Liver (tissue), 9 donors: ENCODE results near the gene RTL3. TPM values are rescaled to one million over a fixed set of nuclear protein-coding genes. Genes with fewer than 3 reads are reported as not detected.

ENCODE experiments used
- DNase-seq: peaks from one replicate; pipeline ENCODE4 v3.0.0-alpha.2; 2017; ENCODE audit warnings: low spot score
- H3K27ac ChIP-seq, 2 donors: one replicate each; pipeline ENCODE4 v1.7.0; 2013; ENCODE audit warnings: inconsistent platforms in 2 of 2, low read length in 2 of 2, control low read depth in 1 of 2, low read depth in 1 of 2, mild to moderate bottlenecking in 1 of 2
- H3K27me3 ChIP-seq, 4 donors: one replicate each; pipeline versions ENCODE4 v1.6.1 to v1.7.0; 2013; ENCODE audit warnings: low read length in 3 of 4, inconsistent platforms in 1 of 4, mild to moderate bottlenecking in 1 of 4, moderate library complexity in 1 of 4; ENCODE audit not compliant: control insufficient read depth in 4 of 4, insufficient read depth in 4 of 4
- H3K36me3 ChIP-seq, 4 donors: one replicate each; pipeline versions ENCODE4 v1.6.1 to v1.7.0; 2013; ENCODE audit warnings: low read length in 3 of 4, mild to moderate bottlenecking in 3 of 4, low read depth in 1 of 4, moderate library complexity in 1 of 4; ENCODE audit not compliant: control insufficient read depth in 4 of 4, insufficient read depth in 3 of 4
- H3K4me1 ChIP-seq, 4 donors: one replicate each; pipeline versions ENCODE4 v1.6.1 to v1.7.0; 2013; ENCODE audit warnings: low read length in 3 of 4, mild to moderate bottlenecking in 3 of 4, moderate library complexity in 1 of 4; ENCODE audit not compliant: control insufficient read depth in 4 of 4, insufficient read depth in 4 of 4
- H3K4me3 ChIP-seq, 3 donors: one replicate each; pipeline versions ENCODE4 v1.6.1 to v1.7.0; 2013; ENCODE audit warnings: low read length in 3 of 3, control low read depth in 1 of 3, low read depth in 1 of 3, mild to moderate bottlenecking in 1 of 3
- H3K9ac ChIP-seq, 2 donors: one replicate each; pipeline ENCODE4 v1.7.0; 2013; ENCODE audit warnings: low read length in 2 of 2, mild to moderate bottlenecking in 2 of 2, moderate library complexity in 2 of 2, control low read depth in 1 of 2, low read depth in 1 of 2
- H3K9me3 ChIP-seq, 4 donors: one replicate each; pipeline versions ENCODE4 v1.6.1 to v1.7.0; 2013; ENCODE audit warnings: low read length in 3 of 4; ENCODE audit not compliant: control insufficient read depth in 4 of 4
- EGR1 ChIP-seq, 2 donors: IDR thresholded peaks; 2 replicates each; pipeline ENCODE4 v1.6.1; 2016 to 2018; ENCODE audit warnings: antibody characterized with exemption in 2 of 2, low read depth in 2 of 2
- FOXA1 ChIP-seq: IDR thresholded peaks from 2 replicates; pipeline ENCODE4 v1.6.1; 2016; ENCODE audit warnings: antibody characterized with exemption
- FOXA2 ChIP-seq: IDR thresholded peaks from 2 replicates; pipeline ENCODE4 v1.6.1; 2016; ENCODE audit warnings: antibody characterized with exemption
- GABPA ChIP-seq, 2 donors: IDR thresholded peaks in 1 of 2; conservative IDR thresholded peaks in 1 of 2; 2 replicates each; pipeline ENCODE4 v1.6.1; 2016; ENCODE audit warnings: antibody characterized with exemption in 2 of 2, mild to moderate bottlenecking in 1 of 2, moderate library complexity in 1 of 2
- HNF4A ChIP-seq, 2 donors: conservative IDR thresholded peaks; 2 replicates each; pipeline ENCODE4 v1.6.1; 2016; ENCODE audit warnings: antibody characterized with exemption in 2 of 2, mild to moderate bottlenecking in 2 of 2
- HNF4G ChIP-seq: IDR thresholded peaks from 2 replicates; pipeline ENCODE4 v1.6.1; 2016; ENCODE audit warnings: antibody characterized with exemption
- JUND ChIP-seq, 2 donors: IDR thresholded peaks; 2 replicates each; pipeline ENCODE4 v1.6.1; 2016; ENCODE audit warnings: antibody characterized with exemption in 2 of 2
- NR2F2 ChIP-seq: IDR thresholded peaks from 2 replicates; pipeline ENCODE4 v1.6.1; 2016; ENCODE audit warnings: antibody characterized with exemption
- RAD21 ChIP-seq, 2 donors: IDR thresholded peaks; 2 replicates each; pipeline ENCODE4 v1.6.1; 2016; ENCODE audit warnings: antibody characterized with exemption in 2 of 2, mild to moderate bottlenecking in 2 of 2
- RXRA ChIP-seq, 2 donors: IDR thresholded peaks; 2 replicates each; pipeline ENCODE4 v1.6.1; 2017 to 2018; ENCODE audit warnings: antibody characterized with exemption in 2 of 2, mild to moderate bottlenecking in 1 of 2
- SP1 ChIP-seq: IDR thresholded peaks from 2 replicates; pipeline ENCODE4 v1.6.1; 2018; ENCODE audit warnings: antibody characterized with exemption, mild to moderate bottlenecking
- TAF1 ChIP-seq: conservative IDR thresholded peaks from 2 replicates; pipeline ENCODE4 v1.6.1; 2016; ENCODE audit warnings: antibody characterized with exemption, mild to moderate bottlenecking
- YY1 ChIP-seq: IDR thresholded peaks from 2 replicates; pipeline ENCODE4 v1.6.1; 2016; ENCODE audit warnings: antibody characterized with exemption, mild to moderate bottlenecking
- WGBS: extraction: QIAGEN DNeasy Blood & Tissue Kit; methylation state at CpG from one replicate; pipeline ENCODE4 v1.1.7; 2013; 5-methylcytosine and 5-hydroxymethylcytosine counted together
- polyA plus RNA-seq, 2 donors: library from polyadenylated mRNA; stranded (reverse) in 1 of 2; unstranded in 1 of 2; fragments of 200-250 nt in 1 of 2; fragments of >200 nt in 1 of 2; fragmentation: Nextera tagmentation in 1 of 2; extraction: Ambion mirVana in 1 of 2; gene quantifications; one replicate each; pipeline versions ENCODE4 v1.2.1 to v1.2.3, GENCODE V29; 2013 to 2015
- total RNA-seq, 2 donors: library from RNA; depleted of rRNA; stranded (reverse); fragments of >200 nt; gene quantifications; one replicate each; pipeline ENCODE4 v1.2.3, GENCODE V29; 2014
- TF ChIP-seq, protein P1 (sequence below): IDR thresholded peaks from 2 replicates; pipeline ENCODE4 v1.6.1; 2016; ENCODE audit warnings: antibody characterized with exemption, mild to moderate bottlenecking
- TF ChIP-seq, protein P2 (sequence below): IDR thresholded peaks from 2 replicates; pipeline ENCODE4 v1.6.1; 2016; ENCODE audit warnings: antibody characterized with exemption
- TF ChIP-seq, protein P3 (sequence below): fragments of 150-350 bp; IDR thresholded peaks from 2 replicates; pipeline ENCODE4 v1.5.1; 2017; ENCODE audit warnings: improper control_type of control experiment, low read depth, low read length; ENCODE audit not compliant: missing input control
- TF ChIP-seq, protein P4 (sequence below): IDR thresholded peaks from 2 replicates; pipeline ENCODE4 v1.6.1; 2016; ENCODE audit warnings: antibody characterized with exemption
- TF ChIP-seq, protein P5 (sequence below): IDR thresholded peaks from 2 replicates; pipeline ENCODE4 v1.6.1; 2016; ENCODE audit warnings: antibody characterized with exemption
- donor health status: healthy.
- donor health status: healthy.
- donor health status: healthy.
- donor health status: healthy.
- donor health status: healthy.

Gene RTL3
- total and polyA plus RNA-seq, 4 donors = not detected

DNA sequence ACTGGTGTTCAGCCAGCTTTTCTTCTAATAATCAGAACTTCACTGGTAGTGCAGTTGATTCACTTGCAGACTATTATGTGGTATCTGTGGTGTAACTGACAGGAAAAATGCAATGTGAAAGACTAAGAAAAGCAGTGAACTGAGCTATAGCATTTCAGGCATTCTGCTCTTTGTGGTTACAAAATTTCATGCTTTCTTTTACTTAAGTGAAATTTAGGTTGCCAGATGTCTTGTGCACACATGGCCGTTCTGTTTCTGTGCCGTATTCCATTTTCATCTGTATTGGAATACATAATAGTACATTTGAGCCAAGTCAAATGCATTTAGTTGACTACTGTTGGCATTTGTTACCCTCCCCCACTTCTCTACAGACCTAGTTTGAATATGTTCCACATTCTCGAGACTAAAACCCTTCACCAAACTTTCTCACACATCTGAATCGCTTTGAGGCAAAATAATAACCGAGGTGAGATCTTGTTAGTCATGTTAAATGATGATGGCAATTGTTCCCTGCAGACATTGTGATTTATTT lies 8.2 kb downstream of the RTL3 start:
- DNase-seq = no peak
- TF ChIP-seq, protein P1, sequence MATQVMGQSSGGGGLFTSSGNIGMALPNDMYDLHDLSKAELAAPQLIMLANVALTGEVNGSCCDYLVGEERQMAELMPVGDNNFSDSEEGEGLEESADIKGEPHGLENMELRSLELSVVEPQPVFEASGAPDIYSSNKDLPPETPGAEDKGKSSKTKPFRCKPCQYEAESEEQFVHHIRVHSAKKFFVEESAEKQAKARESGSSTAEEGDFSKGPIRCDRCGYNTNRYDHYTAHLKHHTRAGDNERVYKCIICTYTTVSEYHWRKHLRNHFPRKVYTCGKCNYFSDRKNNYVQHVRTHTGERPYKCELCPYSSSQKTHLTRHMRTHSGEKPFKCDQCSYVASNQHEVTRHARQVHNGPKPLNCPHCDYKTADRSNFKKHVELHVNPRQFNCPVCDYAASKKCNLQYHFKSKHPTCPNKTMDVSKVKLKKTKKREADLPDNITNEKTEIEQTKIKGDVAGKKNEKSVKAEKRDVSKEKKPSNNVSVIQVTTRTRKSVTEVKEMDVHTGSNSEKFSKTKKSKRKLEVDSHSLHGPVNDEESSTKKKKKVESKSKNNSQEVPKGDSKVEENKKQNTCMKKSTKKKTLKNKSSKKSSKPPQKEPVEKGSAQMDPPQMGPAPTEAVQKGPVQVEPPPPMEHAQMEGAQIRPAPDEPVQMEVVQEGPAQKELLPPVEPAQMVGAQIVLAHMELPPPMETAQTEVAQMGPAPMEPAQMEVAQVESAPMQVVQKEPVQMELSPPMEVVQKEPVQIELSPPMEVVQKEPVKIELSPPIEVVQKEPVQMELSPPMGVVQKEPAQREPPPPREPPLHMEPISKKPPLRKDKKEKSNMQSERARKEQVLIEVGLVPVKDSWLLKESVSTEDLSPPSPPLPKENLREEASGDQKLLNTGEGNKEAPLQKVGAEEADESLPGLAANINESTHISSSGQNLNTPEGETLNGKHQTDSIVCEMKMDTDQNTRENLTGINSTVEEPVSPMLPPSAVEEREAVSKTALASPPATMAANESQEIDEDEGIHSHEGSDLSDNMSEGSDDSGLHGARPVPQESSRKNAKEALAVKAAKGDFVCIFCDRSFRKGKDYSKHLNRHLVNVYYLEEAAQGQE = no peak
- TF ChIP-seq TAF1 = no peak
- TF ChIP-seq, protein P2, sequence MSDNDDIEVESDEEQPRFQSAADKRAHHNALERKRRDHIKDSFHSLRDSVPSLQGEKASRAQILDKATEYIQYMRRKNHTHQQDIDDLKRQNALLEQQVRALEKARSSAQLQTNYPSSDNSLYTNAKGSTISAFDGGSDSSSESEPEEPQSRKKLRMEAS = no peak
- no peak for TF ChIP-seq HNF4G
- TF ChIP-seq, protein P3, sequence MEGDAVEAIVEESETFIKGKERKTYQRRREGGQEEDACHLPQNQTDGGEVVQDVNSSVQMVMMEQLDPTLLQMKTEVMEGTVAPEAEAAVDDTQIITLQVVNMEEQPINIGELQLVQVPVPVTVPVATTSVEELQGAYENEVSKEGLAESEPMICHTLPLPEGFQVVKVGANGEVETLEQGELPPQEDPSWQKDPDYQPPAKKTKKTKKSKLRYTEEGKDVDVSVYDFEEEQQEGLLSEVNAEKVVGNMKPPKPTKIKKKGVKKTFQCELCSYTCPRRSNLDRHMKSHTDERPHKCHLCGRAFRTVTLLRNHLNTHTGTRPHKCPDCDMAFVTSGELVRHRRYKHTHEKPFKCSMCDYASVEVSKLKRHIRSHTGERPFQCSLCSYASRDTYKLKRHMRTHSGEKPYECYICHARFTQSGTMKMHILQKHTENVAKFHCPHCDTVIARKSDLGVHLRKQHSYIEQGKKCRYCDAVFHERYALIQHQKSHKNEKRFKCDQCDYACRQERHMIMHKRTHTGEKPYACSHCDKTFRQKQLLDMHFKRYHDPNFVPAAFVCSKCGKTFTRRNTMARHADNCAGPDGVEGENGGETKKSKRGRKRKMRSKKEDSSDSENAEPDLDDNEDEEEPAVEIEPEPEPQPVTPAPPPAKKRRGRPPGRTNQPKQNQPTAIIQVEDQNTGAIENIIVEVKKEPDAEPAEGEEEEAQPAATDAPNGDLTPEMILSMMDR = no peak
- TF ChIP-seq, protein P4, sequence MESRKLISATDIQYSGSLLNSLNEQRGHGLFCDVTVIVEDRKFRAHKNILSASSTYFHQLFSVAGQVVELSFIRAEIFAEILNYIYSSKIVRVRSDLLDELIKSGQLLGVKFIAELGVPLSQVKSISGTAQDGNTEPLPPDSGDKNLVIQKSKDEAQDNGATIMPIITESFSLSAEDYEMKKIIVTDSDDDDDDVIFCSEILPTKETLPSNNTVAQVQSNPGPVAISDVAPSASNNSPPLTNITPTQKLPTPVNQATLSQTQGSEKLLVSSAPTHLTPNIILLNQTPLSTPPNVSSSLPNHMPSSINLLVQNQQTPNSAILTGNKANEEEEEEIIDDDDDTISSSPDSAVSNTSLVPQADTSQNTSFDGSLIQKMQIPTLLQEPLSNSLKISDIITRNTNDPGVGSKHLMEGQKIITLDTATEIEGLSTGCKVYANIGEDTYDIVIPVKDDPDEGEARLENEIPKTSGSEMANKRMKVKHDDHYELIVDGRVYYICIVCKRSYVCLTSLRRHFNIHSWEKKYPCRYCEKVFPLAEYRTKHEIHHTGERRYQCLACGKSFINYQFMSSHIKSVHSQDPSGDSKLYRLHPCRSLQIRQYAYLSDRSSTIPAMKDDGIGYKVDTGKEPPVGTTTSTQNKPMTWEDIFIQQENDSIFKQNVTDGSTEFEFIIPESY = no peak
- TF ChIP-seq NR2F2 = no peak
- TF ChIP-seq, protein P5, sequence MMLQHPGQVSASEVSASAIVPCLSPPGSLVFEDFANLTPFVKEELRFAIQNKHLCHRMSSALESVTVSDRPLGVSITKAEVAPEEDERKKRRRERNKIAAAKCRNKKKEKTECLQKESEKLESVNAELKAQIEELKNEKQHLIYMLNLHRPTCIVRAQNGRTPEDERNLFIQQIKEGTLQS = no peak
- TF ChIP-seq RXRA (IDR thresholded peaks at IDR 0.05) = no peak
- TF ChIP-seq RAD21 (IDR thresholded peaks at IDR 0.05) = no peak
- TF ChIP-seq EGR1 (IDR thresholded peaks at IDR 0.05; ENCODE audit: low read depth in 2 of 2) = no peak
- no peak for TF ChIP-seq FOXA2
- TF ChIP-seq FOXA1 = no peak
- no peak for TF ChIP-seq GABPA (IDR thresholded peaks at IDR 0.05 in 1 of 2, conservative IDR thresholded peaks at IDR 0.05 in 1 of 2)
- TF ChIP-seq SP1 = no peak
- no peak for TF ChIP-seq JUND (IDR thresholded peaks at IDR 0.05)
- no peak for TF ChIP-seq YY1
- TF ChIP-seq HNF4A (conservative IDR thresholded peaks at IDR 0.05) = no peak
- H3K36me3 ChIP-seq = no peaks in the 10 kb centered on the region
- 78% methylated on average over 5 of the region's 5 CpGs for WGBS
- no peak overlapping the region for H3K9ac ChIP-seq
- no peak overlapping the region for H3K27ac ChIP-seq
- H3K4me3 ChIP-seq = no peak overlapping the region
- peaks cover 0 to 8% (median 4%) of the 10 kb centered on the region in 4 donors for H3K4me1 ChIP-seq
- no peaks in the 10 kb centered on the region for H3K9me3 ChIP-seq
- no peaks in the 10 kb centered on the region for H3K27me3 ChIP-seq
